OCI-LY7 (cell line): ENCODE measurements around the gene GABRG3. TPM values are rescaled to one million over a fixed set of nuclear protein-coding genes. Genes with fewer than 3 reads are reported as not detected.

Experiments
- Bru-seq: library from RNA; stranded (reverse); fragments of 400-500 nt; gene quantifications from one replicate; lab custom pipeline; 2021; lab: Mats Ljungman, UMichigan
- BruChase-seq, 2 experiments: library from RNA; stranded (reverse); fragments of 400-500 nt; gene quantifications; one replicate each; lab custom pipeline; 2021; lab: Mats Ljungman, UMichigan
- BruUV-seq: library from RNA; stranded (reverse); fragments of 400-500 nt; replicated peaks from 2 replicates; lab custom pipeline; 2021; lab: Mats Ljungman, UMichigan
- CTCF ChIA-PET: fragments of 300-600 bp; sonication (Branson Sonifier 250); formaldehyde crosslinking; loops from one replicate; lab custom pipeline; 2022; ENCODE audit warnings: antibody characterized with exemption; ENCODE audit not compliant: unreplicated experiment; lab: Charles Lee
- POLR2A ChIA-PET: fragments of 300-600 bp; sonication (Branson Sonifier 250); formaldehyde crosslinking; loops from one replicate; lab custom pipeline; 2022; ENCODE audit warnings: antibody characterized with exemption; lab: Charles Lee
- DNase-seq: peaks from one replicate; pipeline ENCODE4 v3.0.0-alpha.2; 2015; ENCODE audit warnings: low spot score
- H2AFZ ChIP-seq: fragments of 200-600 bp; sonication (generic), shearing (Covaris generic); 2 replicates; pipeline ENCODE4 v1.6.1; 2014; ENCODE audit warnings: mild to moderate bottlenecking, antibody characterized with exemption, low read length, moderate library complexity
- H3K27ac ChIP-seq: fragments of 200-600 bp; sonication (generic); 2 replicates; pipeline ENCODE4 v1.5.1; 2014; ENCODE audit warnings: mixed run types, low read depth, mild to moderate bottlenecking, moderate library complexity, low read length, inconsistent platforms; ENCODE audit not compliant: poor library complexity, severe bottlenecking
- H3K36me3 ChIP-seq: fragments of 200-600 bp; sonication (generic); 2 replicates; pipeline ENCODE4 v1.6.1; 2014; ENCODE audit warnings: mild to moderate bottlenecking, antibody characterized with exemption, low read length, moderate library complexity, mixed read lengths; ENCODE audit not compliant: insufficient read depth
- H3K4me1 ChIP-seq: fragments of 200-600 bp; sonication (generic); 2 replicates; pipeline ENCODE4 v1.5.1; 2014; ENCODE audit warnings: mild to moderate bottlenecking, low read length; ENCODE audit not compliant: insufficient read depth, poor library complexity, severe bottlenecking
- H3K4me2 ChIP-seq: fragments of 200-600 bp; sonication (generic); 2 replicates; pipeline ENCODE4 v1.6.1; 2014; ENCODE audit warnings: mild to moderate bottlenecking, low read length
- H3K4me3 ChIP-seq: fragments of 200-600 bp; sonication (generic); 2 replicates; pipeline ENCODE4 v1.5.1; 2014; ENCODE audit warnings: mild to moderate bottlenecking, low read depth, low read length; ENCODE audit not compliant: poor library complexity, severe bottlenecking
- H3K79me2 ChIP-seq: fragments of 200-600 bp; sonication (generic); 2 replicates; pipeline ENCODE4 v1.6.1; 2016; ENCODE audit warnings: low read depth, mild to moderate bottlenecking, low read length, moderate library complexity, mixed read lengths; ENCODE audit not compliant: insufficient read depth
- H3K9me2 ChIP-seq: fragments of 200-600 bp; sonication (generic); 2 replicates; pipeline ENCODE4 v1.6.1; 2016; ENCODE audit warnings: mild to moderate bottlenecking, low read length, mixed read lengths; ENCODE audit not compliant: insufficient read depth
- H3K9me3 ChIP-seq: fragments of 200-600 bp; sonication (generic); 2 replicates; pipeline ENCODE4 v1.6.1; 2014; ENCODE audit warnings: mild to moderate bottlenecking, mixed run types, low read length, mixed read lengths
- H4K20me1 ChIP-seq: fragments of 200-600 bp; sonication (generic); 2 replicates; pipeline ENCODE4 v1.6.1; 2014; ENCODE audit warnings: mild to moderate bottlenecking, antibody characterized with exemption, low read length, moderate library complexity, mixed read lengths; ENCODE audit not compliant: insufficient read depth
- CTCF ChIP-seq: fragments of 200-600 bp; sonication (generic); conservative IDR thresholded peaks from 2 replicates; pipeline ENCODE4 v1.5.1; 2014; ENCODE audit warnings: mild to moderate bottlenecking, antibody characterized with exemption, low read length, moderate library complexity, mixed read lengths
- EZH2phosphoT487 ChIP-seq: fragments of 200-600 bp; sonication (generic); IDR thresholded peaks from 2 replicates; pipeline ENCODE4 v1.6.1; 2018; ENCODE audit warnings: low read depth, borderline replicate concordance, mild to moderate bottlenecking, mixed run types, antibody characterized with exemption, low read length, moderate library complexity, mixed read lengths
- intact Hi-C: fragments of 100-400 bp; cut with micrococcal nuclease; formaldehyde crosslinking; loops from one replicate; pipeline ENCODE4 v1.10.0; 2022; ENCODE audit not compliant: unreplicated experiment
- long read RNA-seq: library from polyadenylated mRNA; stranded (forward); transcript quantifications from one replicate; pipeline ENCODE4 v2.0.0, GENCODE V29; 2022
- total RNA-seq, 2 experiments: library from RNA; depleted of rRNA in 1 of 2; stranded (reverse); fragments of >200 nt in 1 of 2; shearing (Covaris generic) in 1 of 2; gene quantifications; 2 replicates each; pipeline ENCODE4 v1.2.3, GENCODE V29; 2014 to 2022

The GABRG3 gene
- total RNA-seq (2014; rRNA removed; shearing (Covaris generic)) (not detected in 2 replicates), total RNA-seq (2022) (not detected in 2 replicates), Bru-seq, nascent RNA (not detected), BruChase-seq, experiment 1, labeled RNA remaining after a 6-hour chase (not detected), BruChase-seq, experiment 2, labeled RNA remaining after a 2-hour chase (not detected)
- long read RNA-seq = 0 reads

GRCh38 chr15:26970712-26971210 is at the start of gene GABRG3:
Gene GABRG3, plus strand, starts transcription at chr15:26971181.
- Histone ChIP-seq H3K36me3 (no peaks in the 10 kb centered on the region), H2AFZ (no peak within 1 kb of the TSS), H3K9me2 (no peaks in the 10 kb centered on the region), H3K9me3 (no peaks in the 10 kb centered on the region), H3K4me2 (no peak within 1 kb of the TSS), H3K4me3 (no peak within 1 kb of the TSS), H3K4me1 (no peaks in the 10 kb centered on the region), H4K20me1 (no peaks in the 10 kb centered on the region), H3K79me2 (no peaks in the 10 kb centered on the region), H3K27ac (no peak within 1 kb of the TSS)
- no peak for DNase-seq
- POLR2A ChIA-PET = no interaction called here
- intact Hi-C loops = no loop called here
- TF ChIP-seq CTCF (no peak), EZH2phosphoT487 (no peak)
- CTCF ChIA-PET = no interaction called here
- no TSS peak for BruUV-seq

- Histone ChIP-seq H2AFZ (no peak overlapping the region), H3K4me3 (no peak overlapping the region), H3K9me3 (no peaks in the 10 kb centered on the region), H3K4me1 (no peaks in the 10 kb centered on the region), H3K36me3 (no peaks in the 10 kb centered on the region), H3K9me2 (no peaks in the 10 kb centered on the region; the same call in 1 of the 2 replicates), H4K20me1 (no peaks in the 10 kb centered on the region), H3K27ac (no peak overlapping the region), H3K4me2 (no peak overlapping the region), H3K79me2 (no peaks in the 10 kb centered on the region)
- TF ChIP-seq EZH2phosphoT487 (no peak), CTCF (no peak)
- intact Hi-C loops = no loop called here
- no TSS peak for BruUV-seq
- POLR2A ChIA-PET = no interaction called here
- no peak for DNase-seq
- CTCF ChIA-PET = no interaction called here
Observed at GRCh38 chr15:26921433-26921832, 49.5 kb upstream of the GABRG3 start.

GRCh38 chr15:26926081-26926480 is 44.9 kb upstream of the GABRG3 start:
- no TSS peak for BruUV-seq
- ChIA-PET CTCF (no interaction called here), POLR2A (no interaction called here)
- Histone ChIP-seq H3K4me3 (no peak overlapping the region), H3K4me2 (no peak overlapping the region), H3K27ac (no peak overlapping the region), H3K36me3 (no peaks in the 10 kb centered on the region), H3K4me1 (no peaks in the 10 kb centered on the region), H4K20me1 (no peaks in the 10 kb centered on the region), H3K79me2 (no peaks in the 10 kb centered on the region), H3K9me3 (no peaks in the 10 kb centered on the region), H2AFZ (no peak overlapping the region), H3K9me2 (no peaks in the 10 kb centered on the region; the same call in 1 of the 2 replicates)
- TF ChIP-seq CTCF = no peak
- TF ChIP-seq EZH2phosphoT487 = no peak
- DNase-seq = no peak
- intact Hi-C loops = no loop called here
